SK-N-SH (cell line): Measurements from ENCODE around the gene CDPF1. TPM values are rescaled to one million over a fixed set of nuclear protein-coding genes. Genes with fewer than 3 reads are reported as not detected.

Experiments
- CTCF ChIA-PET: fragments of 300-600, 350-600 bp; formaldehyde crosslinking; extraction: SDS; loops from one replicate; lab custom pipeline; 2021; lab: Yijun Ruan, JAX
- POLR2A ChIA-PET: fragments of 350-600 bp; sonication (Branson Sonifier 250); formaldehyde crosslinking; extraction: SDS; loops from one replicate; lab custom pipeline; 2020; ENCODE audit warnings: antibody characterized with exemption, inconsistent platforms; lab: Yijun Ruan, JAX
- DNase-seq: peaks from one replicate; pipeline ENCODE4 v3.0.0; 2012
- H2AFZ ChIP-seq: fragments of 200-600 bp; sonication (generic); 2 replicates; pipeline ENCODE4 v1.8.1; 2016; ENCODE audit warnings: antibody characterized with exemption, mild to moderate bottlenecking, low read depth
- H3F3A ChIP-seq: fragments of 200-600 bp; sonication (generic); replicated peaks from 2 replicates; pipeline ENCODE3; 2016; ENCODE audit warnings: antibody characterized with exemption, mild to moderate bottlenecking; ENCODE audit not compliant: insufficient read depth
- H3K27ac ChIP-seq, 2 experiments: fragments of 200-500 bp in 1 of 2; fragments of 200-600 bp in 1 of 2; sonication (Bioruptor generic) in 1 of 2; sonication (generic), shearing (Covaris generic) in 1 of 2; 2 replicates each; pipeline versions ENCODE4 v1.5.1 to v1.6.1; 2014 to 2016; ENCODE audit warnings: low read depth in 2 of 2, inconsistent platforms in 1 of 2, low read length in 1 of 2, mild to moderate bottlenecking in 1 of 2, mixed read lengths in 1 of 2
- H3K27me3 ChIP-seq: fragments of 200-600 bp; sonication (generic), shearing (Covaris generic); 2 replicates; pipeline ENCODE4 v1.6.1; 2016; ENCODE audit warnings: mixed run types; ENCODE audit not compliant: insufficient read depth
- H3K36me3 ChIP-seq, 2 experiments: fragments of 200-500 bp in 1 of 2; fragments of 200-600 bp in 1 of 2; sonication (Bioruptor generic) in 1 of 2; sonication (generic) in 1 of 2; replicated peaks in 1 of 2; 2 replicates each; pipeline versions ENCODE3 to v1.5.1; 2014 to 2016; ENCODE audit warnings: low read length in 1 of 2, mild to moderate bottlenecking in 1 of 2; ENCODE audit not compliant: insufficient read depth in 2 of 2, control insufficient read depth in 1 of 2
- H3K4me1 ChIP-seq, 2 experiments: fragments of 200-500 bp in 1 of 2; fragments of 200-600 bp in 1 of 2; sonication (Bioruptor generic) in 1 of 2; sonication (generic), shearing (Covaris generic) in 1 of 2; 2 replicates each; pipeline versions ENCODE4 v1.5.1 to v1.6.1; 2014 to 2016; ENCODE audit warnings: low read depth in 1 of 2, low read length in 1 of 2, mixed run types in 1 of 2; ENCODE audit not compliant: insufficient read depth in 2 of 2, control insufficient read depth in 1 of 2
- H3K4me2 ChIP-seq: fragments of 200-600 bp; sonication (generic), shearing (Covaris generic); 2 replicates; pipeline ENCODE4 v1.6.1; 2017; ENCODE audit warnings: mixed run types
- H3K4me3 ChIP-seq, 2 experiments: fragments of 200-500 bp in 1 of 2; fragments of 200-600 bp in 1 of 2; sonication (Bioruptor generic) in 1 of 2; sonication (generic), shearing (Covaris generic) in 1 of 2; 2 replicates each; pipeline versions ENCODE4 v1.5.1 to v1.8.1; 2014 to 2016; ENCODE audit warnings: low read depth in 2 of 2, inconsistent platforms in 1 of 2, low read length in 1 of 2, mild to moderate bottlenecking in 1 of 2, mixed read lengths in 1 of 2, moderate library complexity in 1 of 2
- H3K79me2 ChIP-seq: fragments of 200-600 bp; sonication (generic); 2 replicates; pipeline ENCODE4 v1.8.1; 2017; ENCODE audit warnings: mild to moderate bottlenecking; ENCODE audit not compliant: insufficient read depth
- H3K9ac ChIP-seq: fragments of 200-600 bp; sonication (generic); 2 replicates; pipeline ENCODE4 v1.6.1; 2017; ENCODE audit warnings: mixed run types
- H3K9me2 ChIP-seq: fragments of 200-600 bp; sonication (generic); 2 replicates; pipeline ENCODE4 v1.6.1; 2017; ENCODE audit warnings: mixed run types
- H3K9me3 ChIP-seq: fragments of 200-600 bp; sonication (generic); 2 replicates; pipeline ENCODE4 v1.6.1; 2017; ENCODE audit warnings: mixed run types, mild to moderate bottlenecking, moderate library complexity
- H4K20me1 ChIP-seq: fragments of 200-600 bp; sonication (generic); 2 replicates; pipeline ENCODE4 v1.6.1; 2017; ENCODE audit warnings: mild to moderate bottlenecking, mixed run types; ENCODE audit not compliant: insufficient read depth
- EP300 ChIP-seq, 2 experiments: IDR thresholded peaks; 2 replicates each; pipeline versions ENCODE4 v1.4.0 to v1.6.1; 2012; ENCODE audit warnings: borderline replicate concordance in 1 of 2, low read depth in 1 of 2, low read length in 1 of 2
- EZH2phosphoT487 ChIP-seq: fragments of 200-600 bp; sonication (generic); IDR thresholded peaks from 2 replicates; pipeline ENCODE4 v1.6.1; 2017; ENCODE audit warnings: low read depth, mixed run types, mild to moderate bottlenecking, antibody characterized with exemption, moderate library complexity, borderline replicate concordance
- FOSL2 ChIP-seq: IDR thresholded peaks from 2 replicates; pipeline ENCODE4 v1.4.0; 2012; ENCODE audit warnings: low read depth, mild to moderate bottlenecking, moderate library complexity, borderline replicate concordance
- GABPA ChIP-seq: IDR thresholded peaks from 2 replicates; pipeline ENCODE4 v1.4.0; 2012; ENCODE audit warnings: low read depth, mild to moderate bottlenecking
- GATA2 ChIP-seq: sonication (generic); formaldehyde crosslinking; IDR thresholded peaks from 2 replicates; pipeline ENCODE4 v1.5.0; 2020; ENCODE audit warnings: mild to moderate bottlenecking, missing genetic modification reagents
- JUND ChIP-seq: IDR thresholded peaks from 2 replicates; pipeline ENCODE4 v1.4.0; 2012
- MAX ChIP-seq: IDR thresholded peaks from 2 replicates; pipeline ENCODE4 v1.4.0; 2012; ENCODE audit warnings: low read depth
- MEF2A ChIP-seq: IDR thresholded peaks from 2 replicates; pipeline ENCODE4 v1.4.0; 2012; ENCODE audit warnings: low read depth, borderline replicate concordance
- MXI1 ChIP-seq: IDR thresholded peaks from 2 replicates; pipeline ENCODE4 v1.6.1; 2012; ENCODE audit warnings: mild to moderate bottlenecking, low read depth, low read length, improper control_type of control experiment
- NFIC ChIP-seq: IDR thresholded peaks from 2 replicates; pipeline ENCODE4 v1.4.0; 2012; ENCODE audit warnings: borderline replicate concordance
- RAD21 ChIP-seq: IDR thresholded peaks from 2 replicates; pipeline ENCODE4 v1.6.1; 2012; ENCODE audit warnings: mild to moderate bottlenecking, low read length
- RCOR1 ChIP-seq: fragments of 150-350 bp; IDR thresholded peaks from 2 replicates; pipeline ENCODE4 v1.6.1; 2017; ENCODE audit warnings: antibody characterized with exemption, low read length
- REST ChIP-seq: IDR thresholded peaks from 2 replicates; pipeline ENCODE4 v1.6.1; 2012; ENCODE audit warnings: mild to moderate bottlenecking, low read depth, low read length, moderate library complexity
- RFX5 ChIP-seq: IDR thresholded peaks from 2 replicates; pipeline ENCODE4 v1.6.1; 2012; ENCODE audit warnings: mild to moderate bottlenecking, improper control_type of control experiment, low read length
- RXRA ChIP-seq: IDR thresholded peaks from 2 replicates; pipeline ENCODE4 v1.4.0; 2012; ENCODE audit warnings: low read depth, mild to moderate bottlenecking, borderline replicate concordance
- USF1 ChIP-seq: IDR thresholded peaks from 2 replicates; pipeline ENCODE4 v1.4.0; 2012; ENCODE audit warnings: low read depth, borderline replicate concordance
- YY1 ChIP-seq: IDR thresholded peaks from 2 replicates; pipeline ENCODE4 v1.4.0; 2012; ENCODE audit warnings: low read depth, mild to moderate bottlenecking
- ZBTB33 ChIP-seq: IDR thresholded peaks from 2 replicates; pipeline ENCODE4 v1.4.0; 2012; ENCODE audit warnings: low read depth, borderline replicate concordance
- WGBS: methylation state at CpG from one replicate; pipeline ENCODE4 v1.1.6; 2017; ENCODE audit warnings: low lambda C conversion rate; 5-methylcytosine and 5-hydroxymethylcytosine counted together
- polyA plus RNA-seq, 3 experiments: library from polyadenylated mRNA; depleted of rRNA; stranded (reverse); fragments of >200 nt; gene quantifications; 2 replicates each; pipeline ENCODE4 v1.2.3, GENCODE V29; 2012

CDPF1 gene
- polyA plus RNA-seq, 1 of the 3 experiments (the other 2 are of a cell fraction): 25.3 TPM

- TF ChIP-seq ZBTB33: no peak
- TF ChIP-seq GABPA: no peak
- TF ChIP-seq, all 33 proteins: peak for 0
Observed at GRCh38 chr22:46212195-46212594, 37.9 kb downstream of the CDPF1 start (continued).

GRCh38 chr22:46209262-46209661 lies 40.8 kb downstream of the CDPF1 start:
- no peak overlapping the region for H2AFZ ChIP-seq
- 97% methylated on average over 1 of the region's 1 CpG for WGBS
- H3K9me2 ChIP-seq: no peaks in the 10 kb centered on the region
- H3K27ac ChIP-seq: no peak overlapping the region
- H3K27me3 ChIP-seq: no peaks in the 10 kb centered on the region
- H3K36me3 ChIP-seq: peaks cover 0 to 36% of the 10 kb centered on the region in 2 experiments
- no peak overlapping the region for H3K4me3 ChIP-seq
- TF ChIP-seq MAX (no peak), EZH2phosphoT487 (no peak), GATA2 (CRISPR knock-in tag) (no peak)
- H3K4me1 ChIP-seq: no peaks in the 10 kb centered on the region
- ChIA-PET POLR2A (no interaction called here), CTCF (no interaction called here)
- no peaks in the 10 kb centered on the region for H4K20me1 ChIP-seq
- no peak for DNase-seq
- no peaks in the 10 kb centered on the region for H3F3A ChIP-seq
- 0 out of 2 replicates have a peak, but pooled peaks cover 6% of the 10 kb centered on the region for H3K9me3 ChIP-seq
- H3K4me2 ChIP-seq: no peak overlapping the region
- no peaks in the 10 kb centered on the region for H3K79me2 ChIP-seq
- H3K9ac ChIP-seq: no peak overlapping the region

- 75% methylated on average over 5 of the region's 7 CpGs for WGBS
- Histone ChIP-seq H4K20me1 (no peaks in the 10 kb centered on the region), H3K27me3 (no peaks in the 10 kb centered on the region), H3K9ac (no peak overlapping the region), H3K4me2 (no peak overlapping the region), H3K4me1 (no peaks in the 10 kb centered on the region), H3K4me3 (no peak overlapping the region), H2AFZ (no peak overlapping the region), H3K36me3 (peaks cover 0 to 24% of the 10 kb centered on the region in 2 experiments), H3F3A (no peaks in the 10 kb centered on the region), H3K27ac (no peak overlapping the region), H3K79me2 (no peaks in the 10 kb centered on the region), H3K9me3 (no peaks in the 10 kb centered on the region), H3K9me2 (no peaks in the 10 kb centered on the region)
- CTCF ChIA-PET: no interaction called here
- no peak for DNase-seq
- POLR2A ChIA-PET: no interaction called here
- TF ChIP-seq RAD21 (no peak), MXI1 (no peak), RXRA (no peak), EP300 (IDR thresholded peaks at IDR 0.05; ENCODE audit: borderline replicate concordance in 1 of 2, low read depth in 1 of 2, low read length in 1 of 2) (no peak), ZBTB33 (no peak), MEF2A (no peak), YY1 (no peak), FOSL2 (no peak), JUND (no peak), MAX (no peak), RFX5 (no peak), USF1 (no peak), NFIC (no peak), REST (no peak), RCOR1 (no peak)
Observed at GRCh38 chr22:46203601-46203980, 46.5 kb downstream of the CDPF1 start.
